ENCODE results near the gene POC1A.
A peak's percentile ranks its signal among the peaks of the same experiment; 100 is the strongest.
"Not testable (repeated sequence)": the region's sequence is repeated elsewhere in the genome, so short reads cannot be mapped to it uniquely, and the experiment has no call there.

The POC1A gene

GRCh38 chr3:52061121-52061910, 92.9 kb downstream of the POC1A start:
- DNase-seq = no peak

GRCh38 chr3:52059781-52060180, 94.4 kb downstream of the POC1A start:
- no peak for DNase-seq

GRCh38 chr3:52057812-52058495, 96.3 kb downstream of the POC1A start:
- no peak for DNase-seq

- DNase-seq = peak; percentile 100
Measured at GRCh38 chr3:52056968-52057811, 97.0 kb downstream of the POC1A start.

GRCh38 chr3:52056521-52056967, 97.7 kb downstream of the POC1A start, which contains the start of gene DUSP7:
DUSP7 (minus strand) TSS chr3:52056571; CDS start chr3:52056366, 205 bp downstream.
- peak; percentile 80 to 83 for DNase-seq

- DNase-seq = peak; percentile 60 to 72
Measured at GRCh38 chr3:52055537-52056351, 98.5 kb downstream of the POC1A start.

GRCh38 chr3:52054661-52055511, 99.3 kb downstream of the POC1A start:
- DNase-seq = peak; percentile 47 to 54

GRCh38 chr3:52053307-52054304, 100.6 kb downstream of the POC1A start:
- DNase-seq = peak; percentile 59 to 66

- DNase-seq = peak; percentile 48 to 62
Measured at GRCh38 chr3:52052831-52053306, 101.4 kb downstream of the POC1A start.

- DNase-seq = no peak
Measured at GRCh38 chr3:52051444-52051843, 102.8 kb downstream of the POC1A start.

- DNase-seq = no peak
Measured at GRCh38 chr3:52050571-52050970, 103.7 kb downstream of the POC1A start.

GRCh38 chr3:52049503-52049902, 104.7 kb downstream of the POC1A start:
- DNase-seq = no peak

GRCh38 chr3:52047295-52047960, 106.8 kb downstream of the POC1A start:
- DNase-seq = no peak

GRCh38 chr3:52046902-52047239, 107.4 kb downstream of the POC1A start:
- no peak for DNase-seq

- DNase-seq = no peak
Measured at GRCh38 chr3:52046186-52046901, 107.9 kb downstream of the POC1A start.

- no peak for DNase-seq
Measured at GRCh38 chr3:52044869-52045619, 109.2 kb downstream of the POC1A start.

GRCh38 chr3:52043750-52044149, 110.5 kb downstream of the POC1A start:
- no peak for DNase-seq

GRCh38 chr3:52043039-52043438, 111.2 kb downstream of the POC1A start:
- not testable (repeated sequence) for DNase-seq
